Vagina (tissue), 2 donors: ENCODE measurements around the gene TOGARAM1.

Experiments used
- CTCF ChIP-seq, 3 experiments: fragments of 450-650 bp in 2 of 3; fragments of 200-600 bp in 1 of 3; sonication (generic) in 1 of 3; IDR thresholded peaks; one replicate each; pipeline ENCODE4 v1.5.1; 2017 to 2019; ENCODE audit warnings: antibody characterized with exemption in 3 of 3, mild to moderate bottlenecking in 2 of 3, moderate library complexity in 2 of 3
- POLR2AphosphoS5 ChIP-seq, 2 donors: sonication (generic); formaldehyde crosslinking; IDR thresholded peaks; one replicate each; pipeline ENCODE4 v1.9.0; 2017; ENCODE audit warnings: antibody characterized with exemption in 2 of 2, mild to moderate bottlenecking in 2 of 2, low read depth in 1 of 2; ENCODE audit not compliant: insufficient read depth in 1 of 2

GRCh38 chr14:44968714-44969113 lies 6.7 kb downstream of the TOGARAM1 start:
- TF ChIP-seq CTCF (IDR thresholded peaks at IDR 0.05) (no peak), POLR2AphosphoS5 (IDR thresholded peaks at IDR 0.05; ENCODE audit: insufficient read depth in 1 of 2, low read depth in 1 of 2) (no peak)
